ENCODE results near the gene MTNR1B. TPM values are rescaled to one million over a fixed set of nuclear protein-coding genes. Genes with fewer than 3 reads are reported as not detected.
A peak's percentile ranks its signal among the peaks of the same experiment; 100 is the strongest.

MTNR1B gene
- total and polyA plus RNA-seq, 12 donors, result not detected

- Histone ChIP-seq H3K9me3 (replicated peaks in 1 of 3) (no peaks in the 10 kb centered on the region), H3K36me3 (replicated peaks in 1 of 2) (no peaks in the 10 kb centered on the region), H3K4me1 (replicated peaks in 1 of 2) (no peaks in the 10 kb centered on the region), H3K4me3 (no peak overlapping the region), H3K27ac (no peak overlapping the region), H3K27me3 (no peaks in the 10 kb centered on the region)
- 90 to 96% (median 92%) methylated on average over 11 of the region's 11 CpGs for WGBS, 4 donors
- intact Hi-C loops (cut with DNase I), result no loop called here
- DNase-seq, result no peak
- TF ChIP-seq CTCF (IDR thresholded peaks at IDR 0.05), result no peak
- no peak for TF ChIP-seq POLR2A (IDR thresholded peaks at IDR 0.05)
These were observed 39.8 kb upstream of the MTNR1B start for GRCh38 chr11:92929653-92930052.

- no peak for TF ChIP-seq CTCF (IDR thresholded peaks at IDR 0.05)
- no peak for TF ChIP-seq POLR2A (IDR thresholded peaks at IDR 0.05)
- 32 to 51% (median 45%) methylated on average over 3 of the region's 3 CpGs for WGBS, 4 donors
- H3K27me3 ChIP-seq, result no peaks in the 10 kb centered on the region
These were observed 37.6 kb upstream of the MTNR1B start for GRCh38 chr11:92931746-92932422.

GRCh38 chr11:92939305-92939704, 30.1 kb upstream of the MTNR1B start:
- Histone ChIP-seq H3K4me1 (replicated peaks in 1 of 2) (no peaks in the 10 kb centered on the region), H3K36me3 (replicated peaks in 1 of 2) (no peaks in the 10 kb centered on the region), H3K4me3 (no peak overlapping the region), H3K27ac (no peak overlapping the region), H3K27me3 (no peaks in the 10 kb centered on the region), H3K9me3 (replicated peaks in 1 of 3) (no peaks in the 10 kb centered on the region)
- DNase-seq, result no peak
- WGBS, 4 donors, result 79 to 85% (median 82%) methylated on average over 4 of the region's 4 CpGs
- intact Hi-C loops (cut with DNase I), result no loop called here
- TF ChIP-seq POLR2A (IDR thresholded peaks at IDR 0.05) (no peak), CTCF (IDR thresholded peaks at IDR 0.05) (no peak)

More at GRCh38 chr11:92931746-92932422, 37.6 kb upstream of the MTNR1B start:
- no peak for DNase-seq
- Histone ChIP-seq H3K4me3 (no peak overlapping the region), H3K36me3 (replicated peaks in 1 of 2) (no peaks in the 10 kb centered on the region), H3K9me3 (replicated peaks in 1 of 3) (no peaks in the 10 kb centered on the region), H3K4me1 (replicated peaks in 1 of 2) (no peaks in the 10 kb centered on the region), H3K27ac (no peak overlapping the region)
- intact Hi-C loops (cut with DNase I), result no loop called here

GRCh38 chr11:92941676-92942571, 27.5 kb upstream of the MTNR1B start:
- intact Hi-C loops (cut with DNase I), result loop anchor here (5.0 to 10.0 kb wide), 2 partner anchors 285 to 713 kb away; no protein-coding TSS in a partner anchor
- TF ChIP-seq CTCF (IDR thresholded peaks at IDR 0.05) (peak; percentile 58 to 85 (median 74)), POLR2A (IDR thresholded peaks at IDR 0.05) (no peak)
- peak in 5 of 7 donors; percentile 13 to 42 (median 23) for DNase-seq
- Histone ChIP-seq H3K9me3 (replicated peaks in 1 of 3) (no peaks in the 10 kb centered on the region), H3K4me3 (no peak overlapping the region), H3K4me1 (replicated peaks in 1 of 2) (no peaks in the 10 kb centered on the region), H3K27me3 (no peaks in the 10 kb centered on the region), H3K36me3 (replicated peaks in 1 of 2) (no peaks in the 10 kb centered on the region), H3K27ac (no peak overlapping the region)
- WGBS, 4 donors, result 25 to 29% (median 27%) methylated on average over 12 of the region's 12 CpGs
